Endothelial cell of umbilical vein (primary cell): ENCODE results near the gene BCAS4.

ENCODE experiments used
- POLR2A ChIP-seq: IDR thresholded peaks from 2 replicates; pipeline ENCODE4 v1.6.1; 2012; ENCODE audit warnings: low read depth, mild to moderate bottlenecking, control low read depth, low read length
- TF ChIP-seq, protein P1 (sequence below), 2 donors: IDR thresholded peaks; 1 replicate in 1 of 2; 2 replicates in 1 of 2; pipeline ENCODE4 v1.5.1; 2011; ENCODE audit warnings: low read length in 2 of 2, mild to moderate bottlenecking in 2 of 2, moderate library complexity in 2 of 2, control low read depth in 1 of 2, inconsistent platforms in 1 of 2, low read depth in 1 of 2; ENCODE audit not compliant: insufficient read depth in 1 of 2; ENCODE audit errors: extremely low read depth in 1 of 2

GRCh38 chr20:50921803-50922501, 127.1 kb downstream of the BCAS4 start:
- no peak for TF ChIP-seq POLR2A
- TF ChIP-seq, protein P1, sequence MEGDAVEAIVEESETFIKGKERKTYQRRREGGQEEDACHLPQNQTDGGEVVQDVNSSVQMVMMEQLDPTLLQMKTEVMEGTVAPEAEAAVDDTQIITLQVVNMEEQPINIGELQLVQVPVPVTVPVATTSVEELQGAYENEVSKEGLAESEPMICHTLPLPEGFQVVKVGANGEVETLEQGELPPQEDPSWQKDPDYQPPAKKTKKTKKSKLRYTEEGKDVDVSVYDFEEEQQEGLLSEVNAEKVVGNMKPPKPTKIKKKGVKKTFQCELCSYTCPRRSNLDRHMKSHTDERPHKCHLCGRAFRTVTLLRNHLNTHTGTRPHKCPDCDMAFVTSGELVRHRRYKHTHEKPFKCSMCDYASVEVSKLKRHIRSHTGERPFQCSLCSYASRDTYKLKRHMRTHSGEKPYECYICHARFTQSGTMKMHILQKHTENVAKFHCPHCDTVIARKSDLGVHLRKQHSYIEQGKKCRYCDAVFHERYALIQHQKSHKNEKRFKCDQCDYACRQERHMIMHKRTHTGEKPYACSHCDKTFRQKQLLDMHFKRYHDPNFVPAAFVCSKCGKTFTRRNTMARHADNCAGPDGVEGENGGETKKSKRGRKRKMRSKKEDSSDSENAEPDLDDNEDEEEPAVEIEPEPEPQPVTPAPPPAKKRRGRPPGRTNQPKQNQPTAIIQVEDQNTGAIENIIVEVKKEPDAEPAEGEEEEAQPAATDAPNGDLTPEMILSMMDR (IDR thresholded peaks at IDR 0.05; ENCODE audit: extremely low read depth in 1 of 2, insufficient read depth in 1 of 2, low read depth in 1 of 2, low read length in 2 of 2) = no peak
